Heart left ventricle (tissue), 13 donors: ENCODE measurements around the gene USP34.

Experiments
- POLR2A ChIP-seq, 2 donors: fragments of 450-650 bp; IDR thresholded peaks; one replicate each; pipeline ENCODE4 v1.6.1; 2017; ENCODE audit warnings: antibody characterized with exemption in 2 of 2, mild to moderate bottlenecking in 2 of 2, moderate library complexity in 2 of 2
- TF ChIP-seq, protein P1 (sequence below), 12 donors: fragments of 200-600 bp; sonication (generic) in 4 of 12; IDR thresholded peaks; one replicate each; pipeline versions ENCODE4 v1.5.0 to v1.8.0; 2018 to 2022; ENCODE audit warnings: antibody characterized with exemption in 12 of 12, mild to moderate bottlenecking in 5 of 12
- donor health status: ischemic (EF 13 %, LVEDD 7.1; RV severe dilation, severe dysfunction).
- donor health status: DM: no; HTN: yes; CAD: no.
- donor health status: DM: no; HTN: no; CAD: no.
- donor health status: ischemic (EF 25% LVEDD 6.9; RV normal size, moderate dysfunction).
- donor health status: ischemic (EF 25% LVEDD 5.7; RV mildly dilated, moderate dysfunction).
- donor health status: ischemic (EF 35%, LVEDD 5.7; RV mildly dilated, moderate dysfunction).
- donor health status: nonischemic (EF 11% LVEDD 7.7; RV severe dilation, severe dysfunction).
- donor health status: DM: yes; HTN: yes; CAD: no.
- donor health status: PGD.
- donor health status: ischemic (EF 29% LVEDD 5.4; RV normal size, mild dysfunction).
- donor health status: nonischemic (EF 23%, LVEDD 6.1; RV moderate dilation, normal function).

DNA sequence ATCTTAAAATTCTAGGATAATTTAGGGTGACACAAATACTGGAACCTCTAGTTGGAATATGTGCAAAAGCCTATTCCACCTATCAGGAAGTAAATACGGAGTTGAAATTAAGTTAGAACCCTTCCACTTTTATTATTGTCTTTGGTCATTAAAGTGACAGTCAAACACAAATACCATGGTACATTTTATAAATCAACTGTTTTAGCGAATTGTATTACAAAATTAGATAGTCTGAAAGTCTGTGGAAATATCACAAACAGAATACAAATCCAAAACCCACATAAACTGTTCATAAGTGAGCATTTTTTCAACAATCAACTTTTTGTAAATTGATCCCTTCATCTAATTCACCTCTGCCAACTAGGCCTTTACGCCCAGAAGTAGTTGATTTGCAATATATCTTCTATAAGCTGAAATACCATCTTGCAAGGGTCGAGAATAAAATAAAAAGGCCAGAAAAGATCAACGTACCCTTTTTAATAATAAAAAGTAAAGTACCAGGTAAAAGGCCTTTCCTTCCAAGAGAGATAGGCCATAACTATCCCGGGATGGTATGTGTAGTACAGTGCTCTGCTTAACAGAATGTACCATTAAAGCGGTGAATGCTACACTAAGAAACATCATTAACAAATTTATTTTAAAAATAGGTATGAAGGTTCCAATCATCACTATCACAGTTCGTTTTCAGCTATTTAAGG, 1.3 kb downstream of the USP34 start:
- TF ChIP-seq, protein P1, sequence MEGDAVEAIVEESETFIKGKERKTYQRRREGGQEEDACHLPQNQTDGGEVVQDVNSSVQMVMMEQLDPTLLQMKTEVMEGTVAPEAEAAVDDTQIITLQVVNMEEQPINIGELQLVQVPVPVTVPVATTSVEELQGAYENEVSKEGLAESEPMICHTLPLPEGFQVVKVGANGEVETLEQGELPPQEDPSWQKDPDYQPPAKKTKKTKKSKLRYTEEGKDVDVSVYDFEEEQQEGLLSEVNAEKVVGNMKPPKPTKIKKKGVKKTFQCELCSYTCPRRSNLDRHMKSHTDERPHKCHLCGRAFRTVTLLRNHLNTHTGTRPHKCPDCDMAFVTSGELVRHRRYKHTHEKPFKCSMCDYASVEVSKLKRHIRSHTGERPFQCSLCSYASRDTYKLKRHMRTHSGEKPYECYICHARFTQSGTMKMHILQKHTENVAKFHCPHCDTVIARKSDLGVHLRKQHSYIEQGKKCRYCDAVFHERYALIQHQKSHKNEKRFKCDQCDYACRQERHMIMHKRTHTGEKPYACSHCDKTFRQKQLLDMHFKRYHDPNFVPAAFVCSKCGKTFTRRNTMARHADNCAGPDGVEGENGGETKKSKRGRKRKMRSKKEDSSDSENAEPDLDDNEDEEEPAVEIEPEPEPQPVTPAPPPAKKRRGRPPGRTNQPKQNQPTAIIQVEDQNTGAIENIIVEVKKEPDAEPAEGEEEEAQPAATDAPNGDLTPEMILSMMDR (IDR thresholded peaks at IDR 0.05) = no peak
- no peak for TF ChIP-seq POLR2A (IDR thresholded peaks at IDR 0.05)
